ENCODE data around the gene PSMD3.
"Not testable (repeated sequence)": the region's sequence is repeated elsewhere in the genome, so short reads cannot be mapped to it uniquely, and the experiment has no call there.

The PSMD3 gene

GRCh38 chr17:40000161-40000560 lies 19.6 kb downstream of the PSMD3 start:
- DNase-seq = no peak

GRCh38 chr17:40001335-40001734 lies 20.7 kb downstream of the PSMD3 start:
- not testable (repeated sequence) for DNase-seq

GRCh38 chr17:40004072-40004471 lies 23.5 kb downstream of the PSMD3 start:
- DNase-seq = no peak

GRCh38 chr17:40004712-40005111 lies 24.1 kb downstream of the PSMD3 start:
- DNase-seq = no peak

- DNase-seq = no peak
Measured at GRCh38 chr17:40005520-40005919, 24.9 kb downstream of the PSMD3 start.

GRCh38 chr17:40010946-40011500 lies 30.4 kb downstream of the PSMD3 start:
- not testable (repeated sequence) for DNase-seq

GRCh38 chr17:40012017-40012647 lies 31.5 kb downstream of the PSMD3 start:
- not testable (repeated sequence) for DNase-seq

GRCh38 chr17:40014375-40014980 lies 33.9 kb downstream of the PSMD3 start:
- DNase-seq = no peak

- no peak for DNase-seq
Measured at GRCh38 chr17:40015005-40015997, 34.7 kb downstream of the PSMD3 start, which contains the start of gene CSF3. CSF3 (plus strand) TSS chr17:40015440; CDS start chr17:40015475, 35 bp downstream.

GRCh38 chr17:40015998-40016985 lies 35.7 kb downstream of the PSMD3 start:
- no peak for DNase-seq

GRCh38 chr17:40017422-40018080 lies 36.9 kb downstream of the PSMD3 start:
- DNase-seq = no peak

GRCh38 chr17:40018211-40019121 lies 37.9 kb downstream of the PSMD3 start:
- DNase-seq = no peak

GRCh38 chr17:40019140-40019991 lies 38.8 kb downstream of the PSMD3 start:
- DNase-seq = no peak

- no peak for DNase-seq
Measured at GRCh38 chr17:40020146-40020545, 39.5 kb downstream of the PSMD3 start.

- no peak for DNase-seq
Measured at GRCh38 chr17:40021451-40021971, 40.9 kb downstream of the PSMD3 start.

GRCh38 chr17:40022497-40022896 lies 41.9 kb downstream of the PSMD3 start:
- no peak for DNase-seq

GRCh38 chr17:40022961-40023541 lies 42.4 kb downstream of the PSMD3 start:
- DNase-seq = no peak

- no peak for DNase-seq
Measured at GRCh38 chr17:40023590-40024292, 43.1 kb downstream of the PSMD3 start.
